GM12878 (cell line): Measurements from ENCODE around the gene NOTCH1. TPM values are rescaled to one million over a fixed set of nuclear protein-coding genes. Genes with fewer than 3 reads are reported as not detected.

Source experiments
- ATAC-seq: fragments of 200-7000 bp; cut with Tn5 transposase; 3 replicates; pipeline ENCODE4 v1.9.1; 2020; ENCODE audit warnings: mild to moderate bottlenecking, moderate library complexity
- BruUV-seq: library from RNA; stranded (reverse); fragments of 400-500 nt; replicated peaks from 2 replicates; lab custom pipeline; 2021; lab: Mats Ljungman, UMichigan
- CTCF ChIA-PET: fragments of 300-600 bp; sonication (Branson Sonifier 250); formaldehyde crosslinking; extraction: SDS; loops from one replicate; lab custom pipeline; 2021; ENCODE audit warnings: inconsistent platforms; lab: Yijun Ruan, JAX
- POLR2A ChIA-PET: fragments of 350-600 bp; formaldehyde crosslinking; extraction: SDS; loops from one replicate; lab custom pipeline; 2021; ENCODE audit warnings: inconsistent platforms; lab: Charles Lee
- RAD21 ChIA-PET: fragments of 300-600 bp; sonication (Branson Sonifier 250); formaldehyde crosslinking; loops from one replicate; lab custom pipeline; 2023; ENCODE audit warnings: antibody characterized with exemption; ENCODE audit not compliant: unreplicated experiment; lab: Charles Lee
- SMC1A ChIA-PET: fragments of 300-600 bp; sonication (Branson Sonifier 250); formaldehyde crosslinking; loops from one replicate; lab custom pipeline; 2023; ENCODE audit not compliant: unreplicated experiment, uncharacterized antibody; lab: Charles Lee
- DNase-seq: peaks from one replicate; pipeline ENCODE4 v3.0.0-alpha.2; 2011; ENCODE audit warnings: low read depth, low spot score
- FAIRE-seq: peaks from 3 replicates; lab custom pipeline; 2011; peaks lifted over from hg19 to GRCh38; lab: Jason Lieb, UNC
- H2AFZ ChIP-seq: 2 replicates; pipeline ENCODE4 v1.6.0; 2011; ENCODE audit warnings: low read depth, low read length, control low read depth; ENCODE audit not compliant: control insufficient read depth
- H3K27ac ChIP-seq: 2 replicates; pipeline ENCODE4 v1.5.1; 2011; ENCODE audit warnings: control low read depth; ENCODE audit not compliant: control insufficient read depth, insufficient read depth
- H3K27me3 ChIP-seq, 2 experiments: replicated peaks in 1 of 2; 2 replicates each; pipeline versions ENCODE4 v1.6.0 to v1.6.1; 2011; ENCODE audit warnings: low read length in 1 of 2; ENCODE audit not compliant: control insufficient read depth in 2 of 2, insufficient read depth in 2 of 2
- H3K36me3 ChIP-seq, 2 experiments: 2 replicates each; pipeline ENCODE4 v1.5.1; 2011; ENCODE audit warnings: low read length in 1 of 2; ENCODE audit not compliant: control insufficient read depth in 2 of 2, insufficient read depth in 2 of 2
- H3K4me1 ChIP-seq: 2 replicates; pipeline ENCODE4 v1.6.1; 2011; ENCODE audit warnings: mild to moderate bottlenecking, low read length, moderate library complexity, mixed read lengths; ENCODE audit not compliant: control insufficient read depth, insufficient read depth
- H3K4me2 ChIP-seq: 2 replicates; pipeline ENCODE4 v1.6.0; 2011; ENCODE audit warnings: control low read depth; ENCODE audit not compliant: control insufficient read depth, insufficient read depth
- H3K4me3 ChIP-seq: fragments of 200-600 bp; sonication (generic); 2 replicates; pipeline ENCODE4 v1.5.1; 2016
- H3K79me2 ChIP-seq: 2 replicates; pipeline ENCODE4 v1.6.0; 2011; ENCODE audit warnings: low read length; ENCODE audit not compliant: control insufficient read depth, insufficient read depth
- H3K9ac ChIP-seq: 2 replicates; pipeline ENCODE4 v1.8.0; 2011; ENCODE audit warnings: low read length, control low read depth, mixed read lengths; ENCODE audit not compliant: control insufficient read depth, insufficient read depth
- H3K9me3 ChIP-seq: replicated peaks from 3 replicates; pipeline ENCODE4 v1.5.1; 2011; ENCODE audit warnings: mild to moderate bottlenecking, low read length; ENCODE audit not compliant: control insufficient read depth, insufficient read depth
- H4K20me1 ChIP-seq: 2 replicates; pipeline ENCODE4 v1.6.0; 2011; ENCODE audit not compliant: control insufficient read depth, insufficient read depth
- ASH2L ChIP-seq: fragments of 300-600, 200-600 bp; sonication (generic); IDR thresholded peaks from 2 replicates; pipeline ENCODE4 v1.6.1; 2017; ENCODE audit warnings: low read depth, mild to moderate bottlenecking, borderline replicate concordance
- HCFC1 ChIP-seq: fragments of 150-350 bp; IDR thresholded peaks from 2 replicates; pipeline ENCODE4 v1.6.1; 2014; ENCODE audit warnings: low read length
- POLR2A ChIP-seq: IDR thresholded peaks from 2 replicates; pipeline ENCODE4 v1.6.1; 2011; ENCODE audit warnings: low read depth, mild to moderate bottlenecking, low read length
- POLR2AphosphoS2 ChIP-seq: IDR thresholded peaks from 2 replicates; pipeline ENCODE4 v1.6.1; 2011; ENCODE audit warnings: low read depth, mild to moderate bottlenecking, low read length, improper control_type of control experiment, moderate library complexity
- WGBS: methylation state at CpG from one replicate; pipeline ENCODE4 v1.1.6; 2016; ENCODE audit warnings: low lambda C conversion rate; ENCODE audit not compliant: insufficient replicate concordance, insufficient coverage; ENCODE audit errors: missing lambda C conversion rate; 5-methylcytosine and 5-hydroxymethylcytosine counted together
- in situ Hi-C: fragments of 300-500 bp; cut with MboI; formaldehyde crosslinking; loops from 9 replicates; pipeline ENCODE4 v1.14.3; 2018; ENCODE audit warnings: mixed read lengths
- intact Hi-C: fragments of 100-400 bp; cut with micrococcal nuclease; formaldehyde crosslinking; loops from one replicate; pipeline ENCODE4 v1.14.2; 2022; ENCODE audit not compliant: unreplicated experiment
- polyA plus RNA-seq, 11 experiments: library from polyadenylated mRNA; depleted of rRNA in 4 of 11; unstranded in 6 of 11; stranded (reverse) in 5 of 11; fragments of >200 nt; fragmentation: Nextera tagmentation in 4 of 11; fragmentation: Illumina TruSeq in 1 of 11; extraction: Ambion mirVana in 4 of 11; extraction: Trizol in 1 of 11; gene quantifications; 1 replicate in 1 of 11; 2 replicates in 10 of 11; pipeline versions ENCODE4 v1.2.1 to v1.2.3, GENCODE V29; 2011 to 2016; ENCODE audit warnings: inconsistent platforms in 2 of 11, missing spikeins in 2 of 11, low read depth in 1 of 11
- total RNA-seq, 4 experiments: library from RNA; depleted of rRNA in 3 of 4; stranded (reverse); fragments of >200 nt in 3 of 4; fragmentation: Illumina TruSeq in 1 of 4; extraction: Trizol in 1 of 4; gene quantifications; 2 replicates each; pipeline versions ENCODE4 v1.2.1 to v1.2.3, GENCODE V29; 2013 to 2021

NOTCH1 gene
- total and polyA plus RNA-seq, 10 of the 15 experiments (the other 5 are each of a cell fraction or from before 2014, with no cell fraction given), result 0.02 to 40.0 (median 3.7) TPM

- POLR2A ChIA-PET, result no interaction called here
- Histone ChIP-seq H3K36me3 (peaks cover 44 to 46% of the 10 kb centered on the region in 2 experiments), H3K9me3 (no peaks in the 10 kb centered on the region), H3K27me3 (no peaks in the 10 kb centered on the region), H3K27ac (no peak overlapping the region), H2AFZ (no peak overlapping the region), H4K20me1 (peaks cover 2% of the 10 kb centered on the region), H3K4me2 (no peak overlapping the region), H3K4me1 (no peaks in the 10 kb centered on the region), H3K4me3 (no peak overlapping the region), H3K79me2 (peaks cover 9% of the 10 kb centered on the region), H3K9ac (no peak overlapping the region)
- RAD21 ChIA-PET, result no interaction called here
- no TSS peak for BruUV-seq
- ATAC-seq, result no peak
- DNase-seq, result no peak
- SMC1A ChIA-PET, result no interaction called here
- WGBS, result 93% methylated on average over 27 of the region's 27 CpGs
- intact Hi-C loops, result no loop called here
- no peak for FAIRE-seq
- CTCF ChIA-PET, result no interaction called here
- peak; percentile 45; the same call in 1 of the 2 replicates for TF ChIP-seq POLR2A
- TF ChIP-seq HCFC1, result no peak
- peak; percentile 31; the same call in 1 of the 2 replicates for TF ChIP-seq POLR2AphosphoS2
- in situ Hi-C loops, result no loop called here
Observed at GRCh38 chr9:136474021-136474640, 71.7 kb downstream of the NOTCH1 start.

- DNase-seq (no peak), ATAC-seq (no peak), FAIRE-seq (no peak)
- H2AFZ ChIP-seq, result no peak overlapping the region
- peaks cover 1% of the 10 kb centered on the region for H3K79me2 ChIP-seq
- in situ Hi-C loops, result no loop called here
- H3K9me3 ChIP-seq, result no peaks in the 10 kb centered on the region
- no peak overlapping the region for H3K4me3 ChIP-seq
- intact Hi-C loops, result no loop called here
- H4K20me1 ChIP-seq, result peaks cover 2% of the 10 kb centered on the region; the same call in 1 of the 2 replicates
- no peak overlapping the region for H3K4me2 ChIP-seq
- POLR2A ChIA-PET, result no interaction called here
- H3K27me3 ChIP-seq, result no peaks in the 10 kb centered on the region
- RAD21 ChIA-PET, result no interaction called here
- no peak overlapping the region for H3K9ac ChIP-seq
- over 99% methylated on average over 14 of the region's 14 CpGs for WGBS
- BruUV-seq, result no TSS peak
- H3K4me1 ChIP-seq, result no peaks in the 10 kb centered on the region
- peaks cover 44 to 46% of the 10 kb centered on the region in 2 experiments for H3K36me3 ChIP-seq
- H3K27ac ChIP-seq, result no peak overlapping the region
- CTCF ChIA-PET, result no interaction called here
- no peak for TF ChIP-seq ASH2L
- SMC1A ChIA-PET, result no interaction called here
Observed at GRCh38 chr9:136473354-136473721, 72.5 kb downstream of the NOTCH1 start.
